Measurements from ENCODE around the gene MAT2B.
A peak's percentile ranks its signal among the peaks of the same experiment; 100 is the strongest.

The MAT2B gene

DNA sequence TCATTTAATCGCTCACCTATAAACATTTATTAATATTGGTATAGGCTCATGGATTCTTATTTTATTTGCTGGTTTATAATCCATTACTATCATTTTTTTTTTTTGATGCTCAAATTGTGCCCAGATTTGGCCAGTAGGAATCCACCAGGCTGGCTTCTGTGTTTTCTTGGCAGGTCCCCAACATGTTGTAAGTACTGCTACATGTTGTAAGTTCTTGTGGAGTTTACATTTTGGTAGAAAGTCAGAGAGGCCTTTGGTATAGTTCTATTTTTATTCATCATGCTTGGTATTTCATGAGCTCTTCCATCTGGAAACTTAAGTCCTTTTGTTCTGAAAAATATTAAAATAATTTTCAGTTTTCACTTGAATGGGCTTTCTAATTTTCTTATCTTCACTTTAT lies 47.1 kb downstream of the MAT2B start:
- DNase-seq (ENCODE audit: low read depth in 1 of 2, low spot score in 1 of 2) = no peak
- Histone ChIP-seq H3K27me3 (ENCODE audit: insufficient read depth, poor library complexity, severe bottlenecking) (peaks cover 3% of the 10 kb centered on the region), H3K4me3 (replicated peaks; ENCODE audit: insufficient read depth, low read length) (no peak overlapping the region), H3K27ac (replicated peaks) (no peak overlapping the region)
- no peak for TF ChIP-seq SPI1 (IDR thresholded peaks at IDR 0.05; ENCODE audit: borderline replicate concordance, low read depth)
- no peak for TF ChIP-seq POLR2AphosphoS5 (IDR thresholded peaks at IDR 0.05; ENCODE audit: low read depth)
- TF ChIP-seq GABPA (IDR thresholded peaks at IDR 0.05; ENCODE audit: low read depth) = no peak
- no peak for TF ChIP-seq CTCF (IDR thresholded peaks at IDR 0.05; ENCODE audit: insufficient read depth, low read length)
- TF ChIP-seq REST (IDR thresholded peaks at IDR 0.05; ENCODE audit: insufficient replicate concordance, low read depth) = no peak

GRCh38 chr5:163561339-163561738 lies 55.9 kb downstream of the MAT2B start:
- TF ChIP-seq CTCF (IDR thresholded peaks at IDR 0.05; ENCODE audit: insufficient read depth, low read length) (no peak), GABPA (IDR thresholded peaks at IDR 0.05; ENCODE audit: low read depth) (no peak), POLR2AphosphoS5 (IDR thresholded peaks at IDR 0.05; ENCODE audit: low read depth) (no peak), REST (IDR thresholded peaks at IDR 0.05; ENCODE audit: insufficient replicate concordance, low read depth) (peak; percentile 66)
- Histone ChIP-seq H3K27me3 (ENCODE audit: insufficient read depth, poor library complexity, severe bottlenecking) (peaks cover 15% of the 10 kb centered on the region), H3K27ac (replicated peaks) (no peak overlapping the region), H3K4me3 (replicated peaks; ENCODE audit: insufficient read depth, low read length) (no peak overlapping the region)
- no peak for DNase-seq (ENCODE audit: low read depth in 1 of 2, low spot score in 1 of 2)

GRCh38 chr5:163562071-163562470 lies 56.7 kb downstream of the MAT2B start:
- Histone ChIP-seq H3K27me3 (ENCODE audit: insufficient read depth, poor library complexity, severe bottlenecking) (peaks cover 18% of the 10 kb centered on the region), H3K27ac (replicated peaks) (no peak overlapping the region), H3K4me3 (replicated peaks; ENCODE audit: insufficient read depth, low read length) (no peak overlapping the region)
- no peak for DNase-seq (ENCODE audit: low read depth in 1 of 2, low spot score in 1 of 2)
- TF ChIP-seq SPI1 (IDR thresholded peaks at IDR 0.05; ENCODE audit: borderline replicate concordance, low read depth) (no peak), POLR2AphosphoS5 (IDR thresholded peaks at IDR 0.05; ENCODE audit: low read depth) (no peak), GABPA (IDR thresholded peaks at IDR 0.05; ENCODE audit: low read depth) (no peak), REST (IDR thresholded peaks at IDR 0.05; ENCODE audit: insufficient replicate concordance, low read depth) (no peak), CTCF (IDR thresholded peaks at IDR 0.05; ENCODE audit: insufficient read depth, low read length) (no peak)

All from HL-60 (cell line).